ENCODE data around the gene BLOC1S5. TPM values are rescaled to one million over a fixed set of nuclear protein-coding genes. Genes with fewer than 3 reads are reported as not detected.

The BLOC1S5 gene
- total and polyA plus RNA-seq, 11 donors = 4.3 to 15.2 (median 8.8) TPM

GRCh38 chr6:8085053-8085511 is 20.9 kb upstream of the BLOC1S5 start:
- H3K27ac ChIP-seq = no peak overlapping the region
- WGBS, 4 donors = 67 to 82% (median 73%) methylated on average over 2 of the region's 2 CpGs
- peaks cover 0 to 44% (median 32%) of the 10 kb centered on the region in 9 donors for H3K36me3 ChIP-seq
- peaks cover 0 to 38% (median 8%) of the 10 kb centered on the region in 12 donors for H3K4me1 ChIP-seq
- no peaks in the 10 kb centered on the region for H3K9me3 ChIP-seq
- DNase-seq (peak in 1 of 5 donors; percentile 39), ATAC-seq (peak in 2 of 4 donors; percentile 51 to 62)
- H3K4me3 ChIP-seq = no peak overlapping the region
- H3K27me3 ChIP-seq = no peaks in the 10 kb centered on the region
- TF ChIP-seq POLR2A (IDR thresholded peaks at IDR 0.05) = no peak
- TF ChIP-seq, protein P1, sequence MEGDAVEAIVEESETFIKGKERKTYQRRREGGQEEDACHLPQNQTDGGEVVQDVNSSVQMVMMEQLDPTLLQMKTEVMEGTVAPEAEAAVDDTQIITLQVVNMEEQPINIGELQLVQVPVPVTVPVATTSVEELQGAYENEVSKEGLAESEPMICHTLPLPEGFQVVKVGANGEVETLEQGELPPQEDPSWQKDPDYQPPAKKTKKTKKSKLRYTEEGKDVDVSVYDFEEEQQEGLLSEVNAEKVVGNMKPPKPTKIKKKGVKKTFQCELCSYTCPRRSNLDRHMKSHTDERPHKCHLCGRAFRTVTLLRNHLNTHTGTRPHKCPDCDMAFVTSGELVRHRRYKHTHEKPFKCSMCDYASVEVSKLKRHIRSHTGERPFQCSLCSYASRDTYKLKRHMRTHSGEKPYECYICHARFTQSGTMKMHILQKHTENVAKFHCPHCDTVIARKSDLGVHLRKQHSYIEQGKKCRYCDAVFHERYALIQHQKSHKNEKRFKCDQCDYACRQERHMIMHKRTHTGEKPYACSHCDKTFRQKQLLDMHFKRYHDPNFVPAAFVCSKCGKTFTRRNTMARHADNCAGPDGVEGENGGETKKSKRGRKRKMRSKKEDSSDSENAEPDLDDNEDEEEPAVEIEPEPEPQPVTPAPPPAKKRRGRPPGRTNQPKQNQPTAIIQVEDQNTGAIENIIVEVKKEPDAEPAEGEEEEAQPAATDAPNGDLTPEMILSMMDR (IDR thresholded peaks at IDR 0.05) = no peak
- intact Hi-C loops (cut with DNase I) = no loop called here

GRCh38 chr6:8084586-8084985 is 20.4 kb upstream of the BLOC1S5 start:
- 69 to 95% (median 81%) methylated on average over 4 of the region's 4 CpGs for WGBS, 4 donors
- TF ChIP-seq, protein P1 (IDR thresholded peaks at IDR 0.05) = no peak
- no peak for TF ChIP-seq POLR2A (IDR thresholded peaks at IDR 0.05)
- Histone ChIP-seq H3K36me3 (peaks cover 0 to 39% (median 28%) of the 10 kb centered on the region in 9 donors), H3K27ac (no peak overlapping the region), H3K9me3 (no peaks in the 10 kb centered on the region), H3K4me3 (no peak overlapping the region), H3K27me3 (no peaks in the 10 kb centered on the region), H3K4me1 (peaks cover 0 to 43% (median 8%) of the 10 kb centered on the region in 12 donors)
- intact Hi-C loops (cut with DNase I) = no loop called here
- DNase-seq = no peak
- no peak for ATAC-seq

DNA sequence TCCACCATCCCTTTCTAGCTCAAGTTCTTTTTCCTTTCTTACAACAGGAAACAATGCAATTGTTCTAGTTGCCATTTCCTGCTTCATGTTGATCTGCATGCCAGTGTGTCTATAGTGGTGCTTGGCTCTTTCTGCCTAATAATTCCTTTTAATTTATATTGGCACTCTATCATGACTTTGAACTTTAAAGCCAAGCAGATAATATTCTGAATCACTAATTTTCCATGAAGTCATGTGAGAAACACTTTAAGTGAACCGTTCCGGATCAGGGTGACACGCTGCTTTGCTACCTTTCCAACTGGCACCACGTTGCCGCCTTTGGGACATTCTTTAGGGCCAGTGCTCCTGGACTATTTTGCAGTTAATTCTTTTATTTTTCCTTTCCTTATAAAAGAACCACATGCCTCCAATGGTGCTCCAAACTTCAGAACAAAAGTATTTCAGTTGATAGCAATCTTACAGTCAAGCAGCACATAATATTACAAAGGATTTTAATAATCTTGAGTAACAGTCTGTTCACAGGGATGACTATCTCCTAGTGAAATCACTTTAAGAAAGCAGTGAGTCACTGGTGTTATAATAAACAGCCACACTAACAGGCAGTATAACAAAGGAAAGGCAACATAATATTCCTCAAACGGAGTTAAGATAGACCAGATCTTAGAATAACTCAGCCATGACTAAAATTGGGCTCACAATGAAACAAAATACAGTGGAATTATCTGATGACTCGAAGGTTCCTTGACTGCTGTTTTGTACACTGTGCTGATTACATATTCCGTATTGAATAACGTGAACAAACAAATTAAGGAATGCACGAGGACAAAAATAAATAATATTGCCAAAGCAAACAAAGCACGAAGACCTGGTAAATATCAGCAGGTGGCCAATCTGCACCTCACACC is 19.0 kb upstream of the BLOC1S5 start:
- no peaks in the 10 kb centered on the region for H3K27me3 ChIP-seq
- intact Hi-C loops (cut with DNase I) = no loop called here
- H3K9me3 ChIP-seq = no peaks in the 10 kb centered on the region
- H3K27ac ChIP-seq = peak overlapping the region in 6 of 12 donors; percentile 4 to 51 (median 34)
- ATAC-seq (peak; percentile 40 to 68 (median 64)), DNase-seq (peak in 1 of 5 donors; percentile 20)
- H3K4me1 ChIP-seq = peaks cover 0 to 48% (median 8%) of the 10 kb centered on the region in 12 donors
- TF ChIP-seq, protein P1 (IDR thresholded peaks at IDR 0.05) = no peak
- no peak for TF ChIP-seq POLR2A (IDR thresholded peaks at IDR 0.05)
- H3K36me3 ChIP-seq = peaks cover 0 to 25% (median 14%) of the 10 kb centered on the region in 9 donors
- no peak overlapping the region for H3K4me3 ChIP-seq
- WGBS, 4 donors = 57 to 69% (median 63%) methylated on average over 11 of the region's 11 CpGs

- no peak for DNase-seq
- Histone ChIP-seq H3K27ac (peak overlapping the region in 6 of 12 donors; percentile 4 to 51 (median 34)), H3K4me3 (no peak overlapping the region), H3K9me3 (no peaks in the 10 kb centered on the region), H3K27me3 (no peaks in the 10 kb centered on the region), H3K36me3 (peaks cover 0 to 20% (median 8%) of the 10 kb centered on the region in 9 donors), H3K4me1 (peaks cover 0 to 48% (median 8%) of the 10 kb centered on the region in 12 donors)
- no peak for TF ChIP-seq POLR2A (IDR thresholded peaks at IDR 0.05)
- TF ChIP-seq, protein P1 (IDR thresholded peaks at IDR 0.05) = no peak
- intact Hi-C loops (cut with DNase I) = no loop called here
- ATAC-seq = no peak
- 88 to 93% (median 90%) methylated on average over 1 of the region's 1 CpG for WGBS, 4 donors
These were observed 18.4 kb upstream of the BLOC1S5 start for GRCh38 chr6:8082572-8082953.

All from heart left ventricle (tissue), 16 donors.